ENCODE results near the gene HOMEZ. TPM values are rescaled to one million over a fixed set of nuclear protein-coding genes. Genes with fewer than 3 reads are reported as not detected.
"Not testable (repeated sequence)": the region's sequence is repeated elsewhere in the genome, so short reads cannot be mapped to it uniquely, and the experiment has no call there.

The HOMEZ gene, protein sequence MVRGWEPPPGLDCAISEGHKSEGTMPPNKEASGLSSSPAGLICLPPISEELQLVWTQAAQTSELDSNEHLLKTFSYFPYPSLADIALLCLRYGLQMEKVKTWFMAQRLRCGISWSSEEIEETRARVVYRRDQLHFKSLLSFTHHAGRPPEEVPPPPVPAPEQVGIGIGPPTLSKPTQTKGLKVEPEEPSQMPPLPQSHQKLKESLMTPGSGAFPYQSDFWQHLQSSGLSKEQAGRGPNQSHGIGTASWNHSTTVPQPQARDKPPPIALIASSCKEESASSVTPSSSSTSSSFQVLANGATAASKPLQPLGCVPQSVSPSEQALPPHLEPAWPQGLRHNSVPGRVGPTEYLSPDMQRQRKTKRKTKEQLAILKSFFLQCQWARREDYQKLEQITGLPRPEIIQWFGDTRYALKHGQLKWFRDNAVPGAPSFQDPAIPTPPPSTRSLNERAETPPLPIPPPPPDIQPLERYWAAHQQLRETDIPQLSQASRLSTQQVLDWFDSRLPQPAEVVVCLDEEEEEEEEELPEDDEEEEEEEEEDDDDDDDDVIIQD
- total RNA-seq = 9.1 TPM
- long read RNA-seq, full-length matches to known transcripts = 10 of 14 reads
- long read RNA-seq, partial matches to known transcripts = 0 of 14 reads
- long read RNA-seq, other reads (novel, unspliced or antisense) = 4 of 14 reads

DNA sequence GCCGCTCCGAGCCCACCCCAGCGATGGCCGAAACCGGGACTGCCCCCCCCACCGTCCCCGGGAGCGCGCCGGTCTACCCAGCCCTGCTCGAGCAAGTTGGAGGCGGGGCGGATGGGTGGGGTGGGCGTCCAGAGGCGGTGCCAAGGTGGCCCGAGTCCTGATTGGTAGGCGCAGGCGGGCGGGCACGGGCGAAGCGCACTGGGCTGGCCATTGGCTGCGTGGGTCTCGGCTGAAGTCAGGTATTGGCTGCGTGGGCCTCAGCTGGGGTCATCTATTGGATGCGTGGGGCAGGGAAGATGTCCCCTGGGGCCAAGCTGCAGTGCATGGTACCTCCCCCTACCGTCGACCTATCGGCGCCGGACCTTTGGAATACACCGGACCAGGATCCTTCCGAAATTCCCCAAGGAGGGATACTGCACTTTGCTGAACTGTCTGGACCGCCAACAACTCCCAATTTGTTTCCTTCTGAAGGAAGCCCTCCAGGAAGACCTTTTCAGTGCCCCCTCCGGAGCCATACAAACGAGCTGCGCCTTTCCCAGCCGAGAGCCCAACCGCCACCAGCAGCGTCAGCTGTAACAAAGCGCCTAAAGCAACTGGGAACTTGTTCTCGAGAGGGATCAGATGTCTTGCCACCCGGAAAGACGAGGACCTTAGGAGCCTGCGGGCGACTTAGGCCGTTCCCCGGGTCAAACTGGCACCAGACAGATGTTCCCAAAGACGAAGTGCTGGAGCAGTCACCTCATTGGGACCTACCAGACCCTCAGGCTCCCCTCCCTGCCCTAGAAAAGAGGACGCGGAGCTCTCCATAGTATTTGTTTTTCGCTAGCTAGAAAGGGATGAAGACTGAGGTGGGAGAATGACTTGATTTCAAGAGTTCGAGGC is at the start of gene HOMEZ:
HOMEZ (minus strand) TSS at position 113 of the 882 bp plus-strand sequence. CDS start 180 bp downstream, outside the sequence.
- H3K4me1 ChIP-seq = peaks cover 45% of the 10 kb centered on the region
- no peaks in the 10 kb centered on the region for H3K36me3 ChIP-seq
- TF ChIP-seq, protein P1, sequence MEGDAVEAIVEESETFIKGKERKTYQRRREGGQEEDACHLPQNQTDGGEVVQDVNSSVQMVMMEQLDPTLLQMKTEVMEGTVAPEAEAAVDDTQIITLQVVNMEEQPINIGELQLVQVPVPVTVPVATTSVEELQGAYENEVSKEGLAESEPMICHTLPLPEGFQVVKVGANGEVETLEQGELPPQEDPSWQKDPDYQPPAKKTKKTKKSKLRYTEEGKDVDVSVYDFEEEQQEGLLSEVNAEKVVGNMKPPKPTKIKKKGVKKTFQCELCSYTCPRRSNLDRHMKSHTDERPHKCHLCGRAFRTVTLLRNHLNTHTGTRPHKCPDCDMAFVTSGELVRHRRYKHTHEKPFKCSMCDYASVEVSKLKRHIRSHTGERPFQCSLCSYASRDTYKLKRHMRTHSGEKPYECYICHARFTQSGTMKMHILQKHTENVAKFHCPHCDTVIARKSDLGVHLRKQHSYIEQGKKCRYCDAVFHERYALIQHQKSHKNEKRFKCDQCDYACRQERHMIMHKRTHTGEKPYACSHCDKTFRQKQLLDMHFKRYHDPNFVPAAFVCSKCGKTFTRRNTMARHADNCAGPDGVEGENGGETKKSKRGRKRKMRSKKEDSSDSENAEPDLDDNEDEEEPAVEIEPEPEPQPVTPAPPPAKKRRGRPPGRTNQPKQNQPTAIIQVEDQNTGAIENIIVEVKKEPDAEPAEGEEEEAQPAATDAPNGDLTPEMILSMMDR (IDR thresholded peaks at IDR 0.05; ENCODE audit: borderline replicate concordance) = peak; percentile 38
- peak; percentile 99 for DNase-seq
- H3K4me3 ChIP-seq = peak within 1 kb of the TSS; percentile 86
- intact Hi-C loops (cut with micrococcal nuclease) = no loop called here
- H3K27me3 ChIP-seq (ENCODE audit: low read depth) = no peaks in the 10 kb centered on the region
- H3K9me3 ChIP-seq (replicated peaks) = no peaks in the 10 kb centered on the region
- peak within 1 kb of the TSS; percentile 89 for H3K27ac ChIP-seq (replicated peaks)

DNA sequence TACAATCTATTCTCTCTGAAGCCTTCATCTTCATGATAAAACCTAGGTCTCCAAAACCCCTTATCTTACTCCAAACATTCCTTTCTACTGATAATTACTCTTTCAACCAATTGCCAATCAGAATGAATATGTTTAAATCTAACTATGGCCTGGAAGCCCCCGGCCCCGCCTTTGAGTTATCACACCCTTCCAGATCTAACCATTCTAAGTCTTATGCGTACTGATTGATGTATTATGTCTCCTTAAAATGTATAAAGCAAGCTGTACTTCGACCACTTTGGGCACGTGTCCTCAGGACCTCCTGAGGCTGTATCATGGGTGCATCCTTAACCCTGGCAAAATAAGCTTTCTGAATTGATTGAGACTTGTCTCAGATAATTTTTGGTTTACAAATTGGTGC is 49.7 kb upstream of the HOMEZ start:
- Histone ChIP-seq H3K4me3 (no peak overlapping the region), H3K27ac (replicated peaks) (no peak overlapping the region), H3K9me3 (replicated peaks) (peaks cover 7% of the 10 kb centered on the region), H3K27me3 (ENCODE audit: low read depth) (no peaks in the 10 kb centered on the region), H3K36me3 (no peaks in the 10 kb centered on the region), H3K4me1 (no peaks in the 10 kb centered on the region)
- no peak for DNase-seq
- intact Hi-C loops (cut with micrococcal nuclease) = no loop called here
- TF ChIP-seq, protein P1 (IDR thresholded peaks at IDR 0.05; ENCODE audit: borderline replicate concordance) = no peak

DNA sequence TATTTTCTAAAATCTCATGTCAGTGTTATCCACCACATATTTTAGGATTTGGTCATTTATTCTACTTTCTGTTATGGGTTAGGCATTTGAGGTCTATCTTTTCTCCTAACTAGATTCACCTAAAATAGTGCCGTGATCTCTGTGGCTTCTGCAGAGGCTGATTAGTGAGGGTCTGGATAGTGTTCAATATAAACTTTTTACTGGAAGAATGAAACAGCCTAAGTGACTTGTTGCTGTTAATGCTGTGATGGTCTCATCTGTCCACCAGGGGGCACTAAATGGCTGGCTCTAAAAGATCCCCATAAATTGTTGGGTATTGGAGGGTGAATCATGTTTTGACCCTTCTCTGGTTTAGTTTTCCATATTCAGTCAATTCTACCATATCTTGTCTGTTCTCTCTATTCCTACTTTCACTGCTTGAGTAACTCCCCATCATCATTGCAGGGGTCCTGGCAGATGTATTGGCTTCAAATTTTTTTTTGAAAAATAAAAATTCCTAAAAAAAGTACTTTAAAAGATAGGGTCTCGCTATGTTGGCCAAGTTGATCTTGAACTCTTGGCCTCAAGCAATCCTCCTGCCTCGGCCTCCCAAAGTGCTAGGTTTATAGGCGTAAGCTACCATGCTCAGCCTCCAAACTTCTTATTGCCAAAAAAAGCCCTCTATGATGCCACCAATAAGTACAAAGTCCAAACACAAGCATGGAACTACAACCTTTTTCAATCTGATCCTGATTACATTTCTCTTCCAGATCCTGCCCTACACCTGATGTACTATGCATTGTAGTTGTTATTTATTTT is 42.2 kb upstream of the HOMEZ start:
- Histone ChIP-seq H3K36me3 (peaks cover 24% of the 10 kb centered on the region), H3K4me3 (no peak overlapping the region), H3K27me3 (ENCODE audit: low read depth) (no peaks in the 10 kb centered on the region), H3K27ac (replicated peaks) (no peak overlapping the region), H3K9me3 (replicated peaks) (no peaks in the 10 kb centered on the region), H3K4me1 (peaks cover 12% of the 10 kb centered on the region)
- TF ChIP-seq, protein P1 (IDR thresholded peaks at IDR 0.05; ENCODE audit: borderline replicate concordance) = peak; percentile 92
- DNase-seq = peak; percentile 47
- intact Hi-C loops (cut with micrococcal nuclease) = loop anchor here (5.0 kb wide), 1 partner anchor 49 kb away; the partner anchor contains the start of gene CMTM5

DNA sequence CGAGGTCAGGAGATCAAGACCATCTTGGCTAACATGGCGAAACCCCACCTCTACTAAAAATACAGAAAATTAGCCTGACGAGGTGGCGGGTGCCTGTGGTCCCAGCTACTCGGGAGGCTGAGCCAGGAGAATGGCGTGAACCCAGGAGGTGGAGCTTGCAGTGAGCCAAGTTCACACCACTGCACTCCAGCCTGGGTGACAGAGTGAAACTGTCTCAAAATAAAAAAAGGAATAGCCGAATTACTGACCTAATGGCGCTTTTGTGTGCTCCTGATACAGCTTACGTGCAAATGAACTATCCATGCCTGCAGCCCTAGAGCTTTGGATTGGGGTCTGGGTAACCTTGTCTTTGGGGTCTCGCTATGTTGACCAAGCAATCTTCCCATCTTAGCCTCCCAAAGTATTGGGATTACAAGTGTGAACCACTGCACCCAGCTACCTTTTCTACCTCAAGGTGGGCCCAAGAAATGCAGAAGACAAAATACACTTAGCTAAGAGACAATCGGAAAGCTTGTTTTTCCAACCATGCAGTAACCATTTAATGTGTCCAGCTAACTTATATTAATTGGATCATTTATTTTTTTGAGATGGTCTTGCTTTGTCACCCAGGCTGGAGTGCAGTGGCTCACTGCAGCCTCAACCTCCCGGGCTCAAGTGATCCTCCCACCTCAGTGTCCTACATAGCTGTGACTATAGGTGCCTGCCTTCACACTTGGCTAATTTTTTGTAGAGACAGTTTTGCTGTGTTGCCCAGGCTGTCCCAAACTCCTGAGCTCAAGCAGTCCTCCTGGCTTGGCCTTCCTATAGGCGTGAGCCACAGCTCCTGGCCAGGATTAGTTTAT is 40.8 kb upstream of the HOMEZ start:
- DNase-seq = no peak
- H3K36me3 ChIP-seq = peaks cover 28% of the 10 kb centered on the region
- no peaks in the 10 kb centered on the region for H3K27me3 ChIP-seq (ENCODE audit: low read depth)
- no peaks in the 10 kb centered on the region for H3K9me3 ChIP-seq (replicated peaks)
- H3K4me3 ChIP-seq = no peak overlapping the region
- intact Hi-C loops (cut with micrococcal nuclease) = loop anchor here (5.0 kb wide), 1 partner anchor 51 kb away; the partner anchor contains the start of gene CMTM5
- H3K4me1 ChIP-seq = peaks cover 26% of the 10 kb centered on the region
- TF ChIP-seq, protein P1 (IDR thresholded peaks at IDR 0.05; ENCODE audit: borderline replicate concordance) = no peak
- H3K27ac ChIP-seq (replicated peaks) = no peak overlapping the region

DNA sequence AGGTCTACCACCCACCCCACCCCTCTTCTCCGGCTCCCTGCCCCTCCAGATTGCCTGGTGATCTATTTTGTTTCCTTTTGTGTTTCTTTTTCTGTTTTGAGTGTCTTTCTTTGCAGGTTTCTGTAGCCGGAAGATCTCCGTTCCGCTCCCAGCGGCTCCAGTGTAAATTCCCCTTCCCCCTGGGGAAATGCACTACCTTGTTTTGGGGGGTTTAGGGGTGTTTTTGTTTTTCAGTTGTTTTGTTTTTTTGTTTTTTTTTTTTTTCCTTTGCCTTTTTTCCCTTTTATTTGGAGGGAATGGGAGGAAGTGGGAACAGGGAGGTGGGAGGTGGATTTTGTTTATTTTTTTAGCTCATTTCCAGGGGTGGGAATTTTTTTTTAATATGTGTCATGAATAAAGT is 39.8 kb upstream of the HOMEZ start:
- not testable (repeated sequence) for DNase-seq; H3K9me3 ChIP-seq (replicated peaks); H3K27me3 ChIP-seq (ENCODE audit: low read depth); H3K4me3 ChIP-seq; H3K27ac ChIP-seq (replicated peaks)
- intact Hi-C loops (cut with micrococcal nuclease) = loop anchor here (5.0 kb wide), 1 partner anchor 52 kb away; the partner anchor contains the start of gene CMTM5
- H3K36me3 ChIP-seq = peaks cover 28% of the 10 kb centered on the region
- peaks cover 29% of the 10 kb centered on the region for H3K4me1 ChIP-seq

Measured in left ventricle myocardium inferior (tissue), 1 donor.